Neural cell (in vitro differentiated cells): ENCODE measurements around the gene ETF1. TPM values are rescaled to one million over a fixed set of nuclear protein-coding genes. Genes with fewer than 3 reads are reported as not detected.

Experiments used
- H2AFZ ChIP-seq: fragments of 200-600, 300-800 bp; sonication (generic), shearing (Covaris generic); 2 replicates; pipeline ENCODE4 v1.6.0; 2014; ENCODE audit warnings: low read depth, mild to moderate bottlenecking, antibody characterized with exemption, low read length, moderate library complexity
- H3F3A ChIP-seq: fragments of 200-600 bp; shearing (Covaris generic); 2 replicates; pipeline ENCODE4 v1.6.1; 2016; ENCODE audit warnings: mild to moderate bottlenecking, moderate library complexity, mixed read lengths, antibody characterized with exemption, low read length; ENCODE audit not compliant: insufficient read depth, poor library complexity, severe bottlenecking
- H3K27ac ChIP-seq: fragments of 200-600, 300-800 bp; sonication (generic), shearing (Covaris generic); 2 replicates; pipeline ENCODE4 v1.5.1; 2014; ENCODE audit warnings: mild to moderate bottlenecking, low read length, moderate library complexity
- H3K27me3 ChIP-seq: fragments of 300-800, 200-600 bp; sonication (generic), shearing (Covaris generic); 2 replicates; pipeline ENCODE4 v1.6.0; 2014; ENCODE audit warnings: mild to moderate bottlenecking, low read depth, low read length, moderate library complexity; ENCODE audit not compliant: insufficient read depth
- H3K36me3 ChIP-seq: fragments of 300-800, 200-600 bp; sonication (generic), shearing (Covaris generic); 2 replicates; pipeline ENCODE4 v1.5.1; 2014; ENCODE audit warnings: mild to moderate bottlenecking, antibody characterized with exemption, low read length, moderate library complexity; ENCODE audit not compliant: insufficient read depth
- H3K4me2 ChIP-seq: fragments of 300-800, 200-600 bp; sonication (generic), shearing (Covaris generic); 2 replicates; pipeline ENCODE4 v1.6.0; 2014; ENCODE audit warnings: mild to moderate bottlenecking, low read length
- H3K4me3 ChIP-seq: fragments of 300-800, 200-600 bp; sonication (generic), shearing (Covaris generic); 2 replicates; pipeline ENCODE4 v1.5.1; 2014; ENCODE audit warnings: mild to moderate bottlenecking, low read length, moderate library complexity
- H3K79me2 ChIP-seq: fragments of 200-600 bp; shearing (Covaris generic); replicated peaks from 2 replicates; pipeline ENCODE4 v1.6.0; 2014; ENCODE audit warnings: mild to moderate bottlenecking, low read length, moderate library complexity; ENCODE audit not compliant: insufficient read depth
- H3K9ac ChIP-seq: fragments of 300-800, 200-600 bp; sonication (generic), shearing (Covaris generic); 2 replicates; pipeline ENCODE4 v1.6.1; 2016; ENCODE audit warnings: mild to moderate bottlenecking, low read length, mixed read lengths
- H3K9me2 ChIP-seq: fragments of 200-600 bp; shearing (Covaris generic); 2 replicates; pipeline ENCODE4 v1.6.1; 2016; ENCODE audit warnings: mild to moderate bottlenecking, low read length, mixed read lengths; ENCODE audit not compliant: insufficient read depth
- H3K9me3 ChIP-seq: fragments of 200-600, 300-800 bp; sonication (generic), shearing (Covaris generic); 2 replicates; pipeline ENCODE4 v1.6.1; 2016; ENCODE audit warnings: mild to moderate bottlenecking, mixed run types, low read length, moderate library complexity, mixed read lengths
- H4K20me1 ChIP-seq: fragments of 200-600 bp; shearing (Covaris generic); 2 replicates; pipeline ENCODE4 v1.6.1; 2016; ENCODE audit warnings: mild to moderate bottlenecking, mixed run types; ENCODE audit not compliant: insufficient read depth
- CTCF ChIP-seq: fragments of 450-650 bp; IDR thresholded peaks from 2 replicates; pipeline ENCODE4 v1.5.1; 2014; ENCODE audit warnings: antibody characterized with exemption, mild to moderate bottlenecking, moderate library complexity; ENCODE audit not compliant: poor library complexity, severe bottlenecking
- EZH2 ChIP-seq: fragments of 200-600, 300-800 bp; shearing (Covaris generic), sonication (generic); IDR thresholded peaks from 2 replicates; pipeline ENCODE4 v1.6.1; 2014; ENCODE audit warnings: antibody characterized with exemption, low read length, borderline replicate concordance, mild to moderate bottlenecking; ENCODE audit not compliant: insufficient read depth, poor library complexity, severe bottlenecking
- MXI1 ChIP-seq: fragments of 450-650 bp; conservative IDR thresholded peaks from 2 replicates; pipeline ENCODE4 v1.6.1; 2014; ENCODE audit warnings: antibody characterized with exemption, mild to moderate bottlenecking; ENCODE audit not compliant: poor library complexity, severe bottlenecking
- RAD21 ChIP-seq: fragments of 450-650 bp; conservative IDR thresholded peaks from 2 replicates; pipeline ENCODE4 v1.6.1; 2014; ENCODE audit warnings: antibody characterized with exemption, mild to moderate bottlenecking, moderate library complexity
- REST ChIP-seq: IDR thresholded peaks from 2 replicates; pipeline ENCODE4 v1.6.1; 2012; ENCODE audit warnings: borderline replicate concordance
- SMC3 ChIP-seq: fragments of 450-650 bp; conservative IDR thresholded peaks from 2 replicates; pipeline ENCODE4 v1.6.1; 2014; ENCODE audit warnings: antibody characterized with exemption, mild to moderate bottlenecking, moderate library complexity; ENCODE audit not compliant: poor library complexity
- TAF1 ChIP-seq: IDR thresholded peaks from 2 replicates; pipeline ENCODE4 v1.6.1; 2012; ENCODE audit warnings: low read depth
- polyA plus RNA-seq: library from polyadenylated mRNA; depleted of rRNA; stranded (reverse); fragments of >200 nt; gene quantifications from 2 replicates; pipeline ENCODE4 v1.2.3, GENCODE V29; 2014
- small RNA-seq, 3 experiments: library from RNA; depleted of rRNA; stranded (forward); fragments of <200 nt; gene quantifications; one replicate each; pipeline ENCODE3, GENCODE V24; 2012

ETF1 gene
- polyA plus RNA-seq, 1 donor from 2014 or later, result 62.1 TPM

GRCh38 chr5:138457531-138458275 lies 85.3 kb downstream of the ETF1 start:
- Histone ChIP-seq H3K9ac (no peak overlapping the region), H3K27ac (no peak overlapping the region), H3K27me3 (no peaks in the 10 kb centered on the region), H3K36me3 (no peaks in the 10 kb centered on the region), H3K9me3 (no peaks in the 10 kb centered on the region), H3K9me2 (no peaks in the 10 kb centered on the region), H4K20me1 (no peaks in the 10 kb centered on the region), H3K4me3 (no peak overlapping the region), H2AFZ (no peak overlapping the region), H3K4me2 (no peak overlapping the region), H3K79me2 (no peaks in the 10 kb centered on the region), H3F3A (no peaks in the 10 kb centered on the region)
- TF ChIP-seq MXI1 (no peak), REST (no peak), SMC3 (no peak), TAF1 (no peak), CTCF (no peak), RAD21 (no peak), EZH2 (no peak)

Small RNAs within 50 kb of the gene (small RNA-seq; reads per million reads assigned to genes)
- gene RF00154, result 0.24 to 2.8 (median 2.7) reads per million in 3 experiments
- 375 to 565 (median 412) reads per million in 3 experiments for gene SNORD63

Other genes with a start within 250 kb of the ETF1 start
- gene CDC25C, start 211.4 kb downstream of the ETF1 start, polyA plus RNA-seq, result 0.71 and 1.3 TPM in 2 replicates
- gene FAM53C, start 205.0 kb downstream of the ETF1 start, polyA plus RNA-seq, result 44.2 and 52.1 TPM in 2 replicates
- gene KDM3B, start 190.6 kb downstream of the ETF1 start, polyA plus RNA-seq, result 58.7 and 60.9 TPM in 2 replicates
- 146 and 177 TPM in 2 replicates for gene REEP2, start 104.2 kb downstream of the ETF1 start, polyA plus RNA-seq
- 8.9 and 15.6 TPM in 2 replicates for gene EGR1, start 77.8 kb downstream of the ETF1 start, polyA plus RNA-seq
- 270 and 280 TPM in 2 replicates for gene HSPA9, start 32.2 kb upstream of the ETF1 start, polyA plus RNA-seq
- gene CTNNA1, start 210.2 kb upstream of the ETF1 start, polyA plus RNA-seq, result 87.9 and 95.9 TPM in 2 replicates